GM18498 (cell line): Measurements from ENCODE around the gene TRIM24.
"Not testable (repeated sequence)": the region's sequence is repeated elsewhere in the genome, so short reads cannot be mapped to it uniquely, and the experiment has no call there.

Experiments
- ATAC-seq: cut with Tn5 transposase; IDR thresholded peaks from one replicate; pipeline ENCODE4 v1.9.1; 2021; ENCODE audit warnings: mild to moderate bottlenecking, moderate library complexity; ENCODE audit not compliant: unreplicated experiment

Gene TRIM24

DNA sequence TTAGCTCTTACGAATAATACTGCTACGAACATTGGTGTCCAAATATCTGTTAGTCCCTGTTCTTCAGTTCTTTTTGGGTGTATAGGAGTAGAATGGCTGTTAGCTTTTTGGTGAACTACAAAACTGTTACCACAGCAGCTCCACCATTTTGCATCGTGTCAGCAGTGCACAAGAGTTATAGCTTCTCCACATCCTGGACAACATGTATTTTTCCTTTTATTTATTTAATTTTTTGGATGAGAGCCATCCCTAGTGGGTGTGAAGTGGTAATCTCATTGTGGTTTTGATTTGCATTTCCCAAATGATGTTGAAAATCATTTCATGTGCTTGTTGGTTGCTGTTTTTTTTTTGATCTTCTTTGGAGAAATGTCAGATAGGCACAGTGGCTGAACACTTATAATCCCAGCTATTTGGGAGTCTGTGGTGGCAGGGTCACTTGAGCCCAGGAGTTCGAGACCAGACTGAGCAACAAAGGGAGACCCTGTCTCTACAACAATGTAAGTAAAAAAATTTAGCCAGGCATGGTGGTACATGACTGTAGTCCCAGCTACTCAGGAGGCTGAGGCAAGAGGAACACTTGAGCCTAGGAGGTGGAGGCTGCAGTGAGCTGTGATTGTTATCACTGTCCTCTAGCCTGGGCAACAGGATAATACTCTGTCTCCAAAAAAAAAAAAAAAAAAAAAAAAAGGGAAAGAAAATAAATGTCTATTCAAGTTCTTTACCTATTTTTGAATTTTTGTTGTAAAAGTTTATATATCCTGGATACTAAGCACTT, 31.7 kb downstream of the TRIM24 start:
- ATAC-seq: no peak

DNA sequence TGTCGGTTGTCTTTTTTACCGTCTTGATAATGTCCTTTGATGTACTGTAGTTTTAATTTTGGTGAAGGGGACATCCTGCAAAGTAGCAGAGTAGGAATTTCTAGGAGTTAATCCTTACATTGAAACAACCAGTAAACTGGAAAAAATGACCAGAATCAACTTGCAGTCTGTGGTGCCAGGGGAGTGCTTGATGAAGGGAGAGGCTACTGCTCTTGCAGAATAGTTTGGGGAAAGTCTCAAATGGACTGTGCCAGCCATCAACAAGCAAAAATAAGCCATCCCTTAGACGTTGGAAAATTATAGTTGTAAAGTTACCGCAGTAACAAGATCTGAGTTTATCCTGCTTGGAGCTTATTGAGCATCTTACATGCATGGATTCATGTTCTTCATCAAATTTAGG, 32.4 kb downstream of the TRIM24 start:
- no peak for ATAC-seq

DNA sequence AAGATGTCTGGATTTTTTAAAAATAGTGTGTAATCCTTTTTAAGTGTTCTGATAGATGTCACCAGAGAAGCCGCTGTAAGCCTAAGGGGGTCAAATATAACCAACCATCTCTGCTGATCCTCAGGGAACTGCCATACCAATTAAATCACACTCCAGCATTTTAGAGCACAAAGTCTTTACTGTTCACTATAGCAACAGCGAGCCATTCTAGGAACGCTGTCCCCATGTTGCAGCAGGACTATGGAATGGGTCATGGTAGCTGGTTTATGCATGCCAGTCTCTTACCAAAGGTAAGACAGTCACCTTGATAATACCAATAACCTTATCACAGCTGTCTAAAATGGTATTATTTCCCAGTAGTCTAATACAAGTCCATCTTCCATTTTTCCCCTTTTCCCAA, 33.5 kb downstream of the TRIM24 start:
- no peak for ATAC-seq

DNA sequence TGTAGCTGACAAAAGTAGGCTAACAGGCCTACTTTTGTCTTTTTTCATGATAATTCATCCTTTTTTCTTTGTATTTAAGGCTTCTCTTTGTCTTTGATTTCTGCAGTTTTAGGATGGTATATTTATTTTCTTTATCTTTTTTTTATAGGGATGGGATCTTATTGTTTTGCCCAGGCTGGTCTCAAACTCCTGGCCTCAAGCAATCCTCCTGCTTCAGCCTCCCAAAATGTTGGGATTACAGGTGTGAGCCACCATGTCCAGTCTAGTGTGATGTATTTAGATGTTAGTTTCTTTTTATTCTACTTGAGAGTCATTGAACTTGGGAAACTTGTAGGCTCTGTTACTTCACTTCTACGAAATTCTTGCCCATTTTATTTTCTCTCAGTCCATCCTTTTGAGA, 35.4 kb downstream of the TRIM24 start:
- no peak for ATAC-seq

DNA sequence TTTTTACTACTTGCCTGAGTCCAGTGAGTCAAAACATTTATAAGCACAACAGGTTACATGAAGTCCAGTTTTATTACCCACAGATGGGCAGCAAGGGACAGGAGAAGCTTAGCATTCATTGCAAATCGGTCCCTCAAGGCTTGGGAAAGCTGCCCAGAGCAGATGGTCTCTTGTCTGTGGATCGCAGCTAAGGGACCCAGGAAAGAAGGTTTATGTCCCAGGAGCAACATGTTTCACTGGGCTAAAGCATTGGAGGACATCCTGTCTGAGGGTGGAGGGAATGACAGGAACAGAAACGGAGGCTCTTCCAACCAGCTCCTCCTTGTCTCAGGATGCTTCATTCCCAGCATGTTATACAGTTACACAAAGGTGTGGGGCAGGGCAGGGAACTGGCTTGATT, 39.3 kb downstream of the TRIM24 start:
- no peak for ATAC-seq

DNA sequence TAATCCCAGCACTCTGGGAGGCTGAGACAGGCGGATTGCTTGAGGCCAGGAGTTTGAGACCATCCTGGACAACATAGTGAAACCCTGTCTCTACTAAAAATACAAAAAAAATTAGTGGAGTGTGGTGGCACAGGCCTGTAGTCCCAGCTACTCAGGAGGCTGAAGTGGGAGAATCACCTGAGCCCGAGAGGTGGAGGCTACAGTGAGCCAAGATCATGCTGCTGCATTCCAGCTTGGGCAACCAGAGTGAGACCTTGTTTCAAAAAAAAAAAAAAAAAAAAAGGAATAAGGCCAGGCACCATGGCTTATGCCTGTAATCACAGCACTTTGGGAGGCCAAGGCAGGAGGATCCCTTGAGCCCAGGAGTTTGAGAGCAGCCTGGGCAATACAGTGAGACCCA, 40.2 kb downstream of the TRIM24 start:
- not testable (repeated sequence) for ATAC-seq

DNA sequence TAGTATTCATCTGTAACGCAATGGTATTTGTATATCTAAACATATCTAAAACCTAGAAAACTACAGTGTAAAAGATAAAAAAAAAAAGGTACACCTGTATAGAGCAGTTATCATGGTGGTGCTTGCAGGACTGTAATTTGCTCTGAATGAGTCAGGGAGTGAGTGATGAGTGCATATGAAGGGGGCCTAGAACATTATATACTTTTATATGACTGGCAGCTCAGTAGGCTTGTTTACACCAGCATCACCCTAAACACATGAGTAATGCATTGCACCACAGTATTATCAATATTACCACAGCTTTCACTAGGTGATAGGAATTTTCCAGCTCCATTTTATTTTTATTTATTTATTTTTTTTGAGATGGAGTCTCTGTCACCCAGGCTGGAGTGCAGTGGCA, 40.8 kb downstream of the TRIM24 start:
- no peak for ATAC-seq

DNA sequence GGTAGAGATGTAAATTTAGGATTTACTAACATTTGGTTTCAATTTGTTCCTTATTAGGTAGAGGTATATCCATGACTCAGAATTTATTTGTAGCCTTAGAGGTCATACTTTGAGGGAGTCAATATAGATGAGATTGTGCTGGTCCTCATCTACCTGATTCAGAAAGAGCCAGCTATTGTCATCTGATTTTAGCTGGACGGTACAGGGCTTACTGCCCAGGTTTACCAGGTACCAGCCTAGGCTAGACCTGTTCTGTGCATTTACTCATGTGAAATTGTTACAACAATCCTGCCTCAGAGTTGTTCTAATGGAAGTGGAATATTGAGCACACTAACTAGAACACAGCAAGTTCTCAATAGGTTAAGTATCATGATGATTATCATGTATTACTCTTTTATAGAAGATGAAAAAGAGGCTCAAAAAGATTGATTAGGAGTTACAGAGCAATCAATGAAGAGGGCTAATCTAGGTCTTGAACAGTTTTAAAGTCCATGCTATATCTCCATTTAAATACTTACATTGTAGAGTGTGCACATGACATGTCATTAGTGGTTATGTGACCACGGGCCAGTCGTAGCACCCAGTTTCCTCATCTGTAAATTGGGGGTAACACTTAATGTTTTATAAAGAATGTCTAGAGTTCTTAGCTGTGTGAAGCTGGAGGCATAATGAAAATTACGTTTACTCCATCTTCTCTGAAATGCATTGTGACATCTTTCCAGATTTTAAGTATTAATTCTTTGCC, 42.1 kb downstream of the TRIM24 start:
- ATAC-seq: no peak

DNA sequence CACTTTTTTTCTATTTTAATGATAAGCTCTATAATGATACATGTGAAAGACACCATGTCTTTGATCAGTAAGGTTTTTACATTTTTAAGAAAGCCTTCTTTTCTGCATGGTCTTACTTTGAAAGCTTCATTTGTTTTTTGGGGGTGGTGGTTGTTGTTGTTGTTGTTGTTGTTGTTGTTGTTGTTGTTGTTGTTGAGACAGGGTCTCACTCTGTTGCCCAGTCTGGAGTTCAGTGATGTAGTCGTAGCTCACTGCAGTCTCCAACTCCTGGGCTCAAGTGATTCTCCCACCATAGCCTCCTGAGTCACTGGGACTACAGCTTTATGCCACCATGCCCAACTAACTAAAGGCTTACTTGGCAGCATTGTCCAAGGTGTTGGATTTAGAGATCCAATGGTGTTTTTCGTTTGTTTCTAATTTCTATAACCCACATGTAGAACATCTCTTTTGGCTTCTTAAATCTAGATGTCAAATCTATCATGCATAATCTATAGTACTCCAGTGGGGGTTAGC, 45.4 kb downstream of the TRIM24 start:
- ATAC-seq: no peak

DNA sequence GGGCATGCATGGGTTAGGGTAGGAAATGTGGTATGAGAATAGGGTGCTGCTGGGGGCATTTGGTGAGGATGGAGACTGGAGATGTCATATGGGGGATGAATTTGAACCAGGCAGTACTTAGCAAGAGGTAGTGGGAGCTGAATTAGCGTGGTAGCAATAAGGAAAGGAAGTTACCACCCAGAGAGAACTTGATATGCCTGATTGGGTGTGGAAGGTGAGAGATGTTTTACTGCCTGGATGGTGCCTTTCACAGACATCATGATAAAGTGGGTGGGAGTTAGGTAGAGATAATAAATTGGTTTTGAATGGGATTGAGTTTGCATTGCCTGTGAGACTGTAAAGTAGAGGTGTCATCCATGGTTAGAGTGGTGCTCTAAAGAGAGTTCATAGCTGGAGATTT, 46.7 kb downstream of the TRIM24 start:
- no peak for ATAC-seq

DNA sequence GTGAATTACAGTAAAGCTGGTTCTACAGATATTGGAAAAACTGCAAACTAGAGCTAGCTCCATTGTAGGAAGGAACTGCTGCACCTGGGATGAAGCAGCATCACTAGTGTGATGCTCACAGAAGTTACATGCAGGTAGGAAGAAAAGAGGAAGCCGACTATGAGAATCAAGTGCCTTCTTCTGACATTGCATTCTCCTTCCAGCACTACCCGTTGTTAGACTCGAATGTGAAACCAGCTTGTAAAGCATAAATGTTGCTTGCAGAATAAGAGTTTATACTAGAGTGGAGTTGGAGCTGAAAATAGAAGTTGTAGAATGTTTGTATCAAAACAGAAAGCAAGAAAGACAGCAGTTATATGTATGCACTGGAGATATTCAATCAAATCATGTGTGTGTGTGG, 49.9 kb downstream of the TRIM24 start:
- ATAC-seq: no peak

DNA sequence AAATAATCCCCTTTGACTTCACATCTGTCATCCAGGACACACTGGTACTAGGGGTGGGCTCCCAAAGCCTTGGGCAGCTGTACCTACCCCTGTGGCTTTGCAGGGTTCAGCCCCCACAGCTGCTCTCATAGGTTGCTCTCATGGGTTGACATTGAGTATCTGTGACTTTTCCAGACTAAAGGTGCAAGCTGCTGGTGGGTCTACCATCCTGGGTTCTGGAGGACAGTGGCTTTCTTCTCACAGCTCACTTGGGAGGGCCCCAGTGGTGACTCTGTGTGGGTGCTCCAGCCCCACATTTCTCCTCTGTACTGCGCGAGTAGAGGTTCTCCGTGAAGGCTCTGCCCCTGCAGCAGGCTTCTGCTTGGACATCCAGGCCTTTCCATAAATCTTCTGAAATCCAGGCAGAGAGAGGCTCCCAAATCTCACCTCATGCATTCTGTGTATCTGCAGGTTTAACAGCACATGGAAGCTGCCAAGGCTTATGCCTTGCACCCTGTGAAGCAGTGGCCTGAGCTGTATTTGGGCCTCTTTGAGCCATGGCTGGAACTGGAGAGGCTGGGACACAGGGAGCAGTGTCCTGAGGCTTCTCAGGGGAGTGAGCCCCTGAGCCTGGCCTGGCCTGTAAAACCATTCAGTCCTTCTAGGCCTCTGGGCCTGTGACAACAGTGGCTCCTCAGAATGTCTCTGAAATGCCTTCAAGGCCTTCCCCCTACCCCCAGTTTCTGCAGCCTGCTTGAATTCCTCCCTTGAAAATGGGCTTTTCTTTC, 52.2 kb downstream of the TRIM24 start:
- no peak for ATAC-seq

DNA sequence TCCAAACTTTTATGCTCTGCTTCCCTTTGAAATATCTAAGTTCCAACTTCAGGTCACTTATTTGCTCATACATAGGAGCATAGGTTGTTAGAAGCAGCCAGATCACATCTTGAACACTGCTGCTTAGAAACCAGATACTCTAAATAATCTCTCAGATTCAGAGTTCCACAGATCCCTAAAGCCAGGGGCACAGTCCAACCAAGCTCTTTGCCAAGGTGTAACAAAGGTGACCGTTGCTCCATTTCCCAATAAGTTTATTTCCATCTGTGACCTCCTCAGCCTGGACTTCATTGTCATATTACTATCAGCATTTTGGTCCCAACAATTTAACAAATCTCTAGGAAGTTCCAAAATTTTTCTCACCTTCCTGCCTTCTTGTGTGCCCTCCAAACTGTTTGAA, 52.8 kb downstream of the TRIM24 start:
- no peak for ATAC-seq

DNA sequence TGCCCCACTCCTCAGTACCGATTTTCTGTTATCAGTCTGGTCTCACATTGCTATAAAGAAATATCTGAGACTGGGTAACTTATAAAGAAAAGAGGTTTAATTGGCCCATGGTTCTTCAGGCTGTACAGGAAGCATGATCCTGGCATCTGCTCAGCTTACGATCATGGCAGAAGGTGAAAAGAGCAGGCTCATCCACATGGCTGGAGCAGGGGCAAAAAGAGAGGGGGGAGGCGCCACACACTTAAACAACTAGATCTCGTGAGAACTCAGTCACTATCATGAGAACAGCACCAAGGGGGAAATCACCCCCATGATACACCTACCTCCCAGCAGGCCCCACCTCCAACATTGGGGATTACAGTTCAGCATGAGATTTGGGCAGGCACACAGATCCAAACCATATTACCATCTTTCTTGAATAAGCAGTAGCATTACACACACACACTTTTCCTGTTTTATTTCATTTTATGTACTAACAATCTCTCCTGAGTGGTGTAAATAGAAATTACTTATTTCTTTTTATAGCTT, 53.3 kb downstream of the TRIM24 start:
- no peak for ATAC-seq

DNA sequence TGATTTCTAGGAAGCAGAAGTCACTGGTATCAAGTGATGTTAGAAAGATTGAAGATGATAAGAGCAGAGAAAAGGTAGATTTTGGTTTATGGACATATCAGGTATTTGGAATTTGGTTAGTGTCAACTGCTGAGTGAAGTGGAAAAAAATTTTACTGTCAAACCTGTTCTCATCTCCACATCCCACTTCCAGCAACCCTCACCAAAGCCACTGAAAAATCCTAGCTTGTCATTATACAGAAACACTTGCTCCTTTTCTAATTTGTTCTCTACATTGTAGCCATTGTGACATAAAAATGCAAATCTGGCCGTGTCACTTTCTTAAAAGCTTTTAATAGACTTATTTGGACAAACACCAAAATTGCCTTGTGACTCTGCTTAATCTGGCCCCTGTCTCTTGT, 54.0 kb downstream of the TRIM24 start:
- ATAC-seq: no peak

DNA sequence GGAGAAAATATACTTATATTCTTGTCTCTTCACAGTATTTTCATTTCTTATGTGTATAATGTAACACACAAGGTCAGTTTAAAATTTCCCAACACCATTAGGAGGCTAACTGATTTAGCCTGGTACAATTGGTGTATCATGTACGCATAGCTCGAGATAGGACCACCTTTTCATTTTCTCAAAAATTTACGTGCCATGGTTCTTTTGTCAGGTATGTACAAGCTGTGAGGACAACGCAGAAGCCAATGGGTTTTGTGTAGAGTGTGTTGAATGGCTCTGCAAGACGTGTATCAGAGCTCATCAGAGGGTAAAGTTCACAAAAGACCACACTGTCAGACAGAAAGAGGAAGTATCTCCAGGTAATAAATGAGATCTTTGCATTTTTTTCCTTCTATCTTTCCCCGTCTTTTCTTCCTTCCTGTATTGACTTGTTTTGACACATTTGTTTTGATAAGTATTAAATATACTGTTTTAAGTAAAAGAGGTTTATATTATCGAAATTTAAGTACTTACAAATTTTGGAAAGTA, 55.0 kb downstream of the TRIM24 start:
- peak; percentile 69 for ATAC-seq

DNA sequence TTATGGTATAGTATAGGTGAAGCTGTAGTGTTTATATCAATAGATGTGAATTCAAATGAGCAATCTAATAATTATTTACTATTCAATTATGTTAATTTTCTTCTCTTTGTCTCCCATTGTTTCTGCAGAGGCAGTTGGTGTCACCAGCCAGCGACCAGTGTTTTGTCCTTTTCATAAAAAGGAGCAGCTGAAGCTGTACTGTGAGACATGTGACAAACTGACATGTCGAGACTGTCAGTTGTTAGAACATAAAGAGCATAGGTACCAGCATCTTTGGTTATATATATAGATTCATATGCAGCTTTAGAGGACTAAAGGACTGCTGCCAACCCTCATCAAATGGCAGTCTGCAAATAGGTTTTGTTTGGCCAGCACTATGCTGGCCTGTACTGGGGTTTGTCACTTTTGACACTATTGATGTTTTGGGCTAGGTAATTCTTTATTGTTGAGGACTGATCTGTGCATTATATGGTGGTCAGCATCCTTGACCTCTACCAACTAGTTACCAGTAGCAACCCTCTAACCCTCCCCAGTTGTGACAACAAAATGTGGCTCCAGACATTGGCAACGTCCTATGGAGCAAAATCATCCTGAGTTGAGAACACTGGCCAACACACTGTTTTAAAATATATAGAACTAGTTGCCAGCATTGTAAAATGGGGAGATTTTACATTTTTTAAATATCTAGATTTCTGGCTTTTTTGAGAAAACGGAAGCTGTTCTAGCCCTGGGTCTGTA, 59.2 kb downstream of the TRIM24 start:
- ATAC-seq: no peak

DNA sequence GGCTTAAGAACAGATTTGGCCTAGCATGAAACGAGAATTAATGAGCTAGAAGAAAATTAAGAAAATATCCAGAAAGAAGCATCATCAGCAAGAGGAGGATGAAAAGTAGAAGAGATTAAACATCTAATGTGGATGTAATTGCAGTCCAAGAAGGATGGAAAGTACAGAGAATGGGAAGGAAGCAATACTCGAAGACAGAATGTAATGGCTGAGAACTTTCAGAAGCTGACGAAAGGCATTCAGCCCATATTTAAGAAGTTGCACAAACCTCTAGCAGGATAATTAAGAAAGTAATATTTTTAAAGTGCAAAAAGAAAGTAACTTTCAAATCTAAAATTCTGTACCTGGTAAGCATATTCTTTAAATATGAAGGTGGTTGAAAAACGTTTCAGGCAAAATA, 60.7 kb downstream of the TRIM24 start:
- no peak for ATAC-seq

DNA sequence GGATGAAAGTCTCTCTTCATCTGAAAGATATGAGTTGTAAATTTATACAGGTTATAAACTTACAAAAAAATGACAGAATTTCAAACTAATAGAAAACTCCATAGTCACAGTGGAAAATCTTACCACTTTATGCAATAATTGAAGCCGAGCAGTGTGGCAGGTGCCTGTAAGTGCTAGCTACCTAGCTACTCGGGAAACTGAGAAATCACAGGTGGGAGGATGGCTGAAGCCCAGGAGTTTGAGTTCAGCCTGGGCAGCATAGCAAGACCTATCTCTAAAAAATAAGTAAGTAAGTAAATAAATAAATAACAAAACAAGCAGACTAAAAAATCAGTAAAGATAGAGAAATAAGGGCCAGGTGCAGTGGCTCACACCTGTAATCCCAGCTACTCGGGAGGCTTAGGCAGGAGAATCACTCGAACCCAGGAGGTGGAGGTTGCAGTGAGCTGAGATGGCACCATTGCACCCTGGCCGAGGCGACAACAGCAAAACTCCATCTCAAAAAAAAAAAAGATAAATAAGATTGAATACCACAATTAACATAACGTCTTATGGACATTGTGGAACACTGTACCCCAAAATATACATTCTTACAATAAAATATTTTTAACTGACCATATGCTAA, 61.9 kb downstream of the TRIM24 start:
- ATAC-seq: no peak

DNA sequence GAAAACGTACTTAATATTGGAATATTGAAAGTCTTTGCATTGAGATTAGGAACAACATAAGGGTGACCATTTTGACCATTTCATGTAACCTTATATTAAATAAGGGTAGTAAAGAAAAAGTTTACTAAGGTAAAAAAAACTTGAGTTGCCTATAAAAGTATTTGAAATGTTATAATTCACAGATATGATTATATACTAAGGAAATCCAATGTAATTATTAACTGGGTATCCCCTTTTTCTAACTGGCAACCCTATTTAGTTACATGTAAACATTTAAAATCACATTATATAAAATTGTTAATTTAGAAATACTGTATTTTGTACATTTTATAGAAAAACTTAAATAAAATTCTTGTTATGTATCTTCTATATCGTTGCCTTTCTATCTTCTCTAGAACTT, 64.2 kb downstream of the TRIM24 start:
- ATAC-seq: no peak
